HepG2 (cell line): ENCODE results near the gene MIS18A. TPM values are rescaled to one million over a fixed set of nuclear protein-coding genes. Genes with fewer than 3 reads are reported as not detected.

Source experiments
- CCAR2 ChIP-seq: fragments of 200-400 bp; formaldehyde crosslinking; optimal IDR thresholded peaks from 2 replicates; pipeline ENCODE3; 2018; ENCODE audit warnings: low read depth, mild to moderate bottlenecking, low read length, moderate library complexity
- CHD2 ChIP-seq: IDR thresholded peaks from 2 replicates; pipeline ENCODE4 v1.6.1; 2011; ENCODE audit warnings: low read depth, low read length, improper control_type of control experiment
- FOXO1 ChIP-seq: sonication (generic); formaldehyde crosslinking; IDR thresholded peaks from 2 replicates; pipeline ENCODE4 v1.4.0; 2020; ENCODE audit warnings: missing genetic modification reagents
- MYC ChIP-seq: sonication (generic); formaldehyde crosslinking; IDR thresholded peaks from 2 replicates; pipeline ENCODE4 v1.9.0; 2021; ENCODE audit warnings: missing genetic modification reagents, borderline replicate concordance
- RBAK ChIP-seq: sonication (generic); formaldehyde crosslinking; IDR thresholded peaks from 2 replicates; pipeline ENCODE4 v1.5.1; 2020; ENCODE audit warnings: mild to moderate bottlenecking, missing genetic modification reagents
- RFX3 ChIP-seq: IDR thresholded peaks from 2 replicates; pipeline ENCODE4 v1.6.1; 2016; ENCODE audit warnings: missing biosample characterization, missing genetic modification reagents
- RNF2 ChIP-seq: fragments of 450-650 bp; conservative IDR thresholded peaks from 2 replicates; pipeline ENCODE4 v1.6.1; 2016; ENCODE audit warnings: low read depth
- SYNCRIP ChIP-seq: fragments of 200-400 bp; formaldehyde crosslinking; IDR thresholded peaks from 2 replicates; pipeline ENCODE4 v1.6.1; 2018; ENCODE audit warnings: mild to moderate bottlenecking, low read depth, low read length; ENCODE audit not compliant: insufficient read depth
- TCF12 ChIP-seq, 2 experiments: fragments of 450-650 bp in 1 of 2; sonication (generic) in 1 of 2; formaldehyde crosslinking in 1 of 2; IDR thresholded peaks; 2 replicates each; pipeline versions ENCODE4 v1.6.1 to v1.8.0; 2017 to 2022; ENCODE audit warnings: antibody characterized with exemption in 1 of 2, mild to moderate bottlenecking in 1 of 2, missing genetic modification reagents in 1 of 2, moderate library complexity in 1 of 2
- THAP11 ChIP-seq: IDR thresholded peaks from 2 replicates; pipeline ENCODE4 v1.6.1; 2016; ENCODE audit warnings: missing biosample characterization, missing genetic modification reagents
- YEATS4 ChIP-seq: sonication (generic); formaldehyde crosslinking; IDR thresholded peaks from 2 replicates; pipeline ENCODE4 v1.4.0; 2020; ENCODE audit warnings: missing genetic modification reagents, borderline replicate concordance
- ZNF235 ChIP-seq: sonication (generic); formaldehyde crosslinking; IDR thresholded peaks from 2 replicates; pipeline ENCODE4 v1.8.1; 2023; ENCODE audit warnings: mild to moderate bottlenecking, missing genetic modification reagents, borderline replicate concordance
- ZNF251 ChIP-seq: sonication (generic); formaldehyde crosslinking; IDR thresholded peaks from 2 replicates; pipeline ENCODE4 v1.9.0; 2021; ENCODE audit warnings: mild to moderate bottlenecking, missing genetic modification reagents
- ZNF3 ChIP-seq: IDR thresholded peaks from 2 replicates; pipeline ENCODE4 v1.7.0; 2017; ENCODE audit warnings: inconsistent platforms
- ZNF317 ChIP-seq: sonication (generic); formaldehyde crosslinking; IDR thresholded peaks from 2 replicates; pipeline ENCODE4 v1.5.0; 2020; ENCODE audit warnings: mild to moderate bottlenecking, missing genetic modification reagents
- ZNF329 ChIP-seq: sonication (generic); formaldehyde crosslinking; IDR thresholded peaks from 2 replicates; pipeline ENCODE4 v1.9.0; 2021; ENCODE audit warnings: low read depth, mild to moderate bottlenecking, missing genetic modification reagents
- ZNF441 ChIP-seq: sonication (generic); formaldehyde crosslinking; IDR thresholded peaks from 2 replicates; pipeline ENCODE4 v1.7.0; 2021; ENCODE audit warnings: missing genetic modification reagents, borderline replicate concordance
- ZNF629 ChIP-seq: sonication (generic); formaldehyde crosslinking; conservative IDR thresholded peaks from 2 replicates; pipeline ENCODE4 v1.5.0; 2020; ENCODE audit warnings: missing genetic modification reagents
- ZNF792 ChIP-seq: IDR thresholded peaks from 2 replicates; pipeline ENCODE4 v1.6.1; 2016
- ZNF891 ChIP-seq: sonication (generic); formaldehyde crosslinking; IDR thresholded peaks from 2 replicates; pipeline ENCODE4 v1.5.0; 2020; ENCODE audit warnings: mild to moderate bottlenecking, missing genetic modification reagents
- polyA plus RNA-seq, 8 experiments: library from polyadenylated mRNA; depleted of rRNA in 3 of 8; stranded (reverse) in 7 of 8; unstranded in 1 of 8; fragments of >200 nt; fragmentation: Illumina TruSeq in 4 of 8; extraction: Trizol in 4 of 8; gene quantifications; 2 replicates each; pipeline versions ENCODE4 v1.2.1 to v1.2.3, GENCODE V29; 2011 to 2016; ENCODE audit warnings: low read depth in 4 of 8, missing spikeins in 1 of 8, mixed read lengths in 1 of 8; ENCODE audit not compliant: insufficient read depth in 1 of 8
- total RNA-seq, 5 experiments: library from RNA; depleted of rRNA; stranded (reverse); fragments of >200 nt; fragmentation: Illumina TruSeq; extraction: Trizol; gene quantifications; 2 replicates each; pipeline ENCODE4 v1.2.3, GENCODE V29; 2016; ENCODE audit warnings: low read depth in 1 of 5
- TF ChIP-seq, protein P1 (sequence below): sonication (generic); formaldehyde crosslinking; IDR thresholded peaks from 2 replicates; pipeline ENCODE4 v1.4.0; 2020; ENCODE audit warnings: missing genetic modification reagents, borderline replicate concordance
- TF ChIP-seq, protein P2 (sequence below): sonication (generic); formaldehyde crosslinking; IDR thresholded peaks from 2 replicates; pipeline ENCODE4 v1.4.0; 2020; ENCODE audit warnings: missing genetic modification reagents

The MIS18A gene
- total and polyA plus RNA-seq, 2 of the 13 experiments (the other 11 are each of a cell fraction or from before 2014, with no cell fraction given), result 11.2 to 41.4 TPM

DNA sequence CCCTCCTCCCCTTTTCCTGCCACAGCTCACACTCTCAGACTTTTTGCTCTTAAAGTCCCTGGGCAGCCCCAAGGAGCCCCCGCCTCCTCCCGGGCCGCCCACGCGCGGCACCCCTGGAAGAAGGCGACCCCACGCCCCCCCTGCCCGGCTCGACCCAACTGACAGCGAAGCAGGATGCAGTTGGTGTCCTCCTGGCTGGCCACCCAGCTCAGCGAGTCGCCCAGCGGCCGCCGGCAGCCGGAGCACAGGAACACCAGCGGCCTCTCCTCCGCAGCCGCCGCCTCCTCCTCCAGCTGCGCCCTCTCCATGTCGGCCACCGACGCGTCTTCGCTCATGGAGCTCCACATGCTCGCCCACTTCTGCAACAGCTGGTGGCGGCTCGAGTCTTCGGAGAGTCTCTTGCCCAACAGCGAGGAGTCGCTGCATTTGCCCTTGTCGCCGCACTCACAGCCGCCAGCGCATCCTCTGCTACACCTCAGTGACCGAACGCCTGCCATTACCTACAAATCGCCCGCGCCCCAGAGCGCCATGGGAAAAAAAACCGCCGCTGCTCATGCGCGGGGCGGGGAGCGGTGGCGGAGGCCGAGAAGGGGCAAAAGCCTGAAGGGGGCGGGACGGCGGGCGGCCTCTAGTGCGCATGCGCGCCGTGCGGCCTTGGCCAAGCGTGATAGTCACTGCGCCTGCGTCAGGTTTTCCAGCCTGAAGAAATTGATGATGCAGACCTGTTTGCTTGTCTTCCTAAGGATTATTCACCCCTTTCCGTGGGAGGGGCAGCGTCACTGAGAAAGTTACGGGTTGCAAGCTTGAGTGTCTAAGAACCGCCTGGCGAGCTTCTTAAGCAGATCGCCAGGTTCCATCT is at the start of gene MIS18A (continued):
- TF ChIP-seq, protein P1, sequence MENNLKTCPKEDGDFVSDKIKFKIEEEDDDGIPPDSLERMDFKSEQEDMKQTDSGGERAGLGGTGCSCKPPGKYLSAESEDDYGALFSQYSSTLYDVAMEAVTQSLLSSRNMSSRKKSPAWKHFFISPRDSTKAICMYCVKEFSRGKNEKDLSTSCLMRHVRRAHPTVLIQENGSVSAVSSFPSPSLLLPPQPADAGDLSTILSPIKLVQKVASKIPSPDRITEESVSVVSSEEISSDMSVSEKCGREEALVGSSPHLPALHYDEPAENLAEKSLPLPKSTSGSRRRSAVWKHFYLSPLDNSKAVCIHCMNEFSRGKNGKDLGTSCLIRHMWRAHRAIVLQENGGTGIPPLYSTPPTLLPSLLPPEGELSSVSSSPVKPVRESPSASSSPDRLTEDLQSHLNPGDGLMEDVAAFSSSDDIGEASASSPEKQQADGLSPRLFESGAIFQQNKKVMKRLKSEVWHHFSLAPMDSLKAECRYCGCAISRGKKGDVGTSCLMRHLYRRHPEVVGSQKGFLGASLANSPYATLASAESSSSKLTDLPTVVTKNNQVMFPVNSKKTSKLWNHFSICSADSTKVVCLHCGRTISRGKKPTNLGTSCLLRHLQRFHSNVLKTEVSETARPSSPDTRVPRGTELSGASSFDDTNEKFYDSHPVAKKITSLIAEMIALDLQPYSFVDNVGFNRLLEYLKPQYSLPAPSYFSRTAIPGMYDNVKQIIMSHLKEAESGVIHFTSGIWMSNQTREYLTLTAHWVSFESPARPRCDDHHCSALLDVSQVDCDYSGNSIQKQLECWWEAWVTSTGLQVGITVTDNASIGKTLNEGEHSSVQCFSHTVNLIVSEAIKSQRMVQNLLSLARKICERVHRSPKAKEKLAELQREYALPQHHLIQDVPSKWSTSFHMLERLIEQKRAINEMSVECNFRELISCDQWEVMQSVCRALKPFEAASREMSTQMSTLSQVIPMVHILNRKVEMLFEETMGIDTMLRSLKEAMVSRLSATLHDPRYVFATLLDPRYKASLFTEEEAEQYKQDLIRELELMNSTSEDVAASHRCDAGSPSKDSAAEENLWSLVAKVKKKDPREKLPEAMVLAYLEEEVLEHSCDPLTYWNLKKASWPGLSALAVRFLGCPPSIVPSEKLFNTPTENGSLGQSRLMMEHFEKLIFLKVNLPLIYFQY, result 0 out of 2 replicates have a peak, but pooled peaks have one; percentile 22
- peak; percentile 92 for TF ChIP-seq THAP11 (CRISPR knock-in tag)
- no peak for TF ChIP-seq ZNF891 (CRISPR knock-in tag)
- no peak for TF ChIP-seq ZNF629 (CRISPR knock-in tag)
- TF ChIP-seq SYNCRIP, result no peak
- no peak for TF ChIP-seq ZNF3 (CRISPR knock-in tag)
- TF ChIP-seq ZNF317 (CRISPR knock-in tag), result peak; percentile 60; the same call in 1 of the 2 replicates
- TF ChIP-seq RBAK, result no peak
- peak; percentile 55; the same call in 1 of the 2 replicates for TF ChIP-seq YEATS4 (CRISPR knock-in tag)
- TF ChIP-seq MYC (CRISPR knock-in tag), result peak; percentile 74; the same call in 1 of the 2 replicates
- TF ChIP-seq CCAR2, result no peak
- TF ChIP-seq ZNF235 (CRISPR knock-in tag), result no peak
- TF ChIP-seq, protein P2, sequence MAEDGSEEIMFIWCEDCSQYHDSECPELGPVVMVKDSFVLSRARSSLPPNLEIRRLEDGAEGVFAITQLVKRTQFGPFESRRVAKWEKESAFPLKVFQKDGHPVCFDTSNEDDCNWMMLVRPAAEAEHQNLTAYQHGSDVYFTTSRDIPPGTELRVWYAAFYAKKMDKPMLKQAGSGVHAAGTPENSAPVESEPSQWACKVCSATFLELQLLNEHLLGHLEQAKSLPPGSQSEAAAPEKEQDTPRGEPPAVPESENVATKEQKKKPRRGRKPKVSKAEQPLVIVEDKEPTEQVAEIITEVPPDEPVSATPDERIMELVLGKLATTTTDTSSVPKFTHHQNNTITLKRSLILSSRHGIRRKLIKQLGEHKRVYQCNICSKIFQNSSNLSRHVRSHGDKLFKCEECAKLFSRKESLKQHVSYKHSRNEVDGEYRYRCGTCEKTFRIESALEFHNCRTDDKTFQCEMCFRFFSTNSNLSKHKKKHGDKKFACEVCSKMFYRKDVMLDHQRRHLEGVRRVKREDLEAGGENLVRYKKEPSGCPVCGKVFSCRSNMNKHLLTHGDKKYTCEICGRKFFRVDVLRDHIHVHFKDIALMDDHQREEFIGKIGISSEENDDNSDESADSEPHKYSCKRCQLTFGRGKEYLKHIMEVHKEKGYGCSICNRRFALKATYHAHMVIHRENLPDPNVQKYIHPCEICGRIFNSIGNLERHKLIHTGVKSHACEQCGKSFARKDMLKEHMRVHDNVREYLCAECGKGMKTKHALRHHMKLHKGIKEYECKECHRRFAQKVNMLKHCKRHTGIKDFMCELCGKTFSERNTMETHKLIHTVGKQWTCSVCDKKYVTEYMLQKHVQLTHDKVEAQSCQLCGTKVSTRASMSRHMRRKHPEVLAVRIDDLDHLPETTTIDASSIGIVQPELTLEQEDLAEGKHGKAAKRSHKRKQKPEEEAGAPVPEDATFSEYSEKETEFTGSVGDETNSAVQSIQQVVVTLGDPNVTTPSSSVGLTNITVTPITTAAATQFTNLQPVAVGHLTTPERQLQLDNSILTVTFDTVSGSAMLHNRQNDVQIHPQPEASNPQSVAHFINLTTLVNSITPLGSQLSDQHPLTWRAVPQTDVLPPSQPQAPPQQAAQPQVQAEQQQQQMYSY (CRISPR knock-in tag), result 0 out of 2 replicates have a peak, but pooled peaks have one; percentile 28
- TF ChIP-seq ZNF441 (CRISPR knock-in tag), result peak; percentile 49; the same call in 1 of the 2 replicates
- no peak for TF ChIP-seq FOXO1
- TF ChIP-seq ZNF329 (CRISPR knock-in tag), result no peak; the same call in 1 of the 2 replicates
- TF ChIP-seq TCF12 (IDR thresholded peaks at IDR 0.05), result no peak
- TF ChIP-seq TCF12 (CRISPR knock-in tag; IDR thresholded peaks at IDR 0.05), result peak; percentile 88; the same call in 1 of the 2 replicates
- no peak for TF ChIP-seq RFX3
- TF ChIP-seq ZNF792 (CRISPR knock-in tag), result peak; percentile 49; the same call in 1 of the 2 replicates
- TF ChIP-seq ZNF251 (CRISPR knock-in tag), result peak; percentile 54; the same call in 1 of the 2 replicates
- 0 out of 2 replicates have a peak, but pooled peaks have one; percentile 40 for TF ChIP-seq RNF2
- TF ChIP-seq CHD2, result no peak
